ENCODE results near the gene DDOST. TPM values are rescaled to one million over a fixed set of nuclear protein-coding genes. Genes with fewer than 3 reads are reported as not detected.

Gene DDOST
- total and polyA plus RNA-seq, 2 experiments from 2014 or later, result 151 to 270 TPM

DNA sequence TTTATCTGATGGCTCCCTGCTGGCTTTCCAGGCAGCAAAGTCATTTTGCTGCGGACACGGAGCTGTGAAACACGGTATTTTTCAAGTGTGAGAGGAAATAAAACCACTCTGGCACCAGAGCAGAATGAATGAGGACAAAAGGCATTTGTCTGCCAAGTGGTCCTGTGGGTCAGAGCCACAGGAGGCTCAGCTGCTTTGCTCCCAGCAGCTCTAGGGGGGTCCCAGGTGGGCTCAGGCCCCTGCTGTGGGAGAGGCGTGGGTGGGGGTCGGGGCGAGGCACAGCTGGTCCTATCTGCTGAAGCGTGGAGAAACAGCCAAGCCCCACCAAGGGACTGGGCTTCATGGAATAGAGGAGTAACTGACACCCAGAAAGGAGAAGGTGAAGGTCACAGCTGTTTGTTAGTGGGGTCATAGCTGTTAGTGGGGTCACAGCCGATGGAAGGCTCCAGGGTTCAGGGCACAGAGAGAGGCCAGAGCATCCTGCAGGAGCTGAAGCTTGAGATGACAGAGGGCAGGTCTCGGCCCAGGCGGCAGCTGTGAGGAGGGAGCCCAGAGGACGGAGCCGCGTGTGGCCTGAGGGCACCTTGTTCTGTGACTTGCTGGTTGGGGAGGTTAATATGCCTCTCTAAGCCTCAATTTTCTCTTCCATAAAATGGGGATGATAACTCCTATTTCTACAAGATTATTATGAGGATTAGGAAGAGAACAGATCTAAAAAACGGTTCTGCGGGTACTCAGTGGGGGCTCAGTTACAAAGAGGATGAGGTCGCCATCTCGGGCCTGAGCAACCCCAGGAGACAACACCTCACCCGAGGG is 49.5 kb upstream of the DDOST start:
- H3K27me3 Mint-ChIP-seq (ENCODE audit: insufficient read depth, low read depth, poor library complexity), result peaks cover 11% of the 10 kb centered on the region
- no peaks in the 10 kb centered on the region for H3K9me2 ChIP-seq (ENCODE audit: insufficient read depth)
- no peak overlapping the region for H2AFZ ChIP-seq
- H3K4me3 Mint-ChIP-seq, result no peak overlapping the region
- H3K79me2 ChIP-seq (replicated peaks; ENCODE audit: insufficient read depth), result no peaks in the 10 kb centered on the region
- peaks cover 27% of the 10 kb centered on the region for H3K36me3 Mint-ChIP-seq (ENCODE audit: low read depth)
- no peaks in the 10 kb centered on the region for H3K27me3 ChIP-seq (ENCODE audit: insufficient read depth)
- no peak overlapping the region for H3K27ac ChIP-seq (ENCODE audit: low read depth)
- H3K4me1 Mint-ChIP-seq, result no peaks in the 10 kb centered on the region
- no peak for DNase-seq (ENCODE audit: low spot score)
- TF ChIP-seq JUNB (IDR thresholded peaks at IDR 0.05; ENCODE audit: unreplicated experiment) (no peak), EZH2 (IDR thresholded peaks at IDR 0.05; ENCODE audit: low read depth, unreplicated experiment) (no peak), POLR2AphosphoS5 (IDR thresholded peaks at IDR 0.05; ENCODE audit: low read depth) (no peak), ZNF114 (CRISPR knock-in tag; IDR thresholded peaks at IDR 0.05) (no peak), ZNF331 (CRISPR knock-in tag; IDR thresholded peaks at IDR 0.05; ENCODE audit: low read depth) (no peak), NANOG (IDR thresholded peaks at IDR 0.05; ENCODE audit: borderline replicate concordance) (no peak), EZH2phosphoT487 (IDR thresholded peaks at IDR 0.05; ENCODE audit: unreplicated experiment) (no peak), CREB1 (CRISPR knock-in tag; IDR thresholded peaks at IDR 0.05; ENCODE audit: low read depth) (no peak), STAT1 (IDR thresholded peaks at IDR 0.05; ENCODE audit: unreplicated experiment) (no peak)
- TF ChIP-seq, protein P1, sequence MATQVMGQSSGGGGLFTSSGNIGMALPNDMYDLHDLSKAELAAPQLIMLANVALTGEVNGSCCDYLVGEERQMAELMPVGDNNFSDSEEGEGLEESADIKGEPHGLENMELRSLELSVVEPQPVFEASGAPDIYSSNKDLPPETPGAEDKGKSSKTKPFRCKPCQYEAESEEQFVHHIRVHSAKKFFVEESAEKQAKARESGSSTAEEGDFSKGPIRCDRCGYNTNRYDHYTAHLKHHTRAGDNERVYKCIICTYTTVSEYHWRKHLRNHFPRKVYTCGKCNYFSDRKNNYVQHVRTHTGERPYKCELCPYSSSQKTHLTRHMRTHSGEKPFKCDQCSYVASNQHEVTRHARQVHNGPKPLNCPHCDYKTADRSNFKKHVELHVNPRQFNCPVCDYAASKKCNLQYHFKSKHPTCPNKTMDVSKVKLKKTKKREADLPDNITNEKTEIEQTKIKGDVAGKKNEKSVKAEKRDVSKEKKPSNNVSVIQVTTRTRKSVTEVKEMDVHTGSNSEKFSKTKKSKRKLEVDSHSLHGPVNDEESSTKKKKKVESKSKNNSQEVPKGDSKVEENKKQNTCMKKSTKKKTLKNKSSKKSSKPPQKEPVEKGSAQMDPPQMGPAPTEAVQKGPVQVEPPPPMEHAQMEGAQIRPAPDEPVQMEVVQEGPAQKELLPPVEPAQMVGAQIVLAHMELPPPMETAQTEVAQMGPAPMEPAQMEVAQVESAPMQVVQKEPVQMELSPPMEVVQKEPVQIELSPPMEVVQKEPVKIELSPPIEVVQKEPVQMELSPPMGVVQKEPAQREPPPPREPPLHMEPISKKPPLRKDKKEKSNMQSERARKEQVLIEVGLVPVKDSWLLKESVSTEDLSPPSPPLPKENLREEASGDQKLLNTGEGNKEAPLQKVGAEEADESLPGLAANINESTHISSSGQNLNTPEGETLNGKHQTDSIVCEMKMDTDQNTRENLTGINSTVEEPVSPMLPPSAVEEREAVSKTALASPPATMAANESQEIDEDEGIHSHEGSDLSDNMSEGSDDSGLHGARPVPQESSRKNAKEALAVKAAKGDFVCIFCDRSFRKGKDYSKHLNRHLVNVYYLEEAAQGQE (IDR thresholded peaks at IDR 0.05; ENCODE audit: unreplicated experiment), result no peak
- TF ChIP-seq, protein P2, sequence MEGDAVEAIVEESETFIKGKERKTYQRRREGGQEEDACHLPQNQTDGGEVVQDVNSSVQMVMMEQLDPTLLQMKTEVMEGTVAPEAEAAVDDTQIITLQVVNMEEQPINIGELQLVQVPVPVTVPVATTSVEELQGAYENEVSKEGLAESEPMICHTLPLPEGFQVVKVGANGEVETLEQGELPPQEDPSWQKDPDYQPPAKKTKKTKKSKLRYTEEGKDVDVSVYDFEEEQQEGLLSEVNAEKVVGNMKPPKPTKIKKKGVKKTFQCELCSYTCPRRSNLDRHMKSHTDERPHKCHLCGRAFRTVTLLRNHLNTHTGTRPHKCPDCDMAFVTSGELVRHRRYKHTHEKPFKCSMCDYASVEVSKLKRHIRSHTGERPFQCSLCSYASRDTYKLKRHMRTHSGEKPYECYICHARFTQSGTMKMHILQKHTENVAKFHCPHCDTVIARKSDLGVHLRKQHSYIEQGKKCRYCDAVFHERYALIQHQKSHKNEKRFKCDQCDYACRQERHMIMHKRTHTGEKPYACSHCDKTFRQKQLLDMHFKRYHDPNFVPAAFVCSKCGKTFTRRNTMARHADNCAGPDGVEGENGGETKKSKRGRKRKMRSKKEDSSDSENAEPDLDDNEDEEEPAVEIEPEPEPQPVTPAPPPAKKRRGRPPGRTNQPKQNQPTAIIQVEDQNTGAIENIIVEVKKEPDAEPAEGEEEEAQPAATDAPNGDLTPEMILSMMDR (conservative IDR thresholded peaks at IDR 0.05; ENCODE audit: low read depth in 2 of 2), result no peak
- TF ChIP-seq, protein P3, sequence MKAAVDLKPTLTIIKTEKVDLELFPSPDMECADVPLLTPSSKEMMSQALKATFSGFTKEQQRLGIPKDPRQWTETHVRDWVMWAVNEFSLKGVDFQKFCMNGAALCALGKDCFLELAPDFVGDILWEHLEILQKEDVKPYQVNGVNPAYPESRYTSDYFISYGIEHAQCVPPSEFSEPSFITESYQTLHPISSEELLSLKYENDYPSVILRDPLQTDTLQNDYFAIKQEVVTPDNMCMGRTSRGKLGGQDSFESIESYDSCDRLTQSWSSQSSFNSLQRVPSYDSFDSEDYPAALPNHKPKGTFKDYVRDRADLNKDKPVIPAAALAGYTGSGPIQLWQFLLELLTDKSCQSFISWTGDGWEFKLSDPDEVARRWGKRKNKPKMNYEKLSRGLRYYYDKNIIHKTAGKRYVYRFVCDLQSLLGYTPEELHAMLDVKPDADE (IDR thresholded peaks at IDR 0.05), result no peak
- TF ChIP-seq, protein P4, sequence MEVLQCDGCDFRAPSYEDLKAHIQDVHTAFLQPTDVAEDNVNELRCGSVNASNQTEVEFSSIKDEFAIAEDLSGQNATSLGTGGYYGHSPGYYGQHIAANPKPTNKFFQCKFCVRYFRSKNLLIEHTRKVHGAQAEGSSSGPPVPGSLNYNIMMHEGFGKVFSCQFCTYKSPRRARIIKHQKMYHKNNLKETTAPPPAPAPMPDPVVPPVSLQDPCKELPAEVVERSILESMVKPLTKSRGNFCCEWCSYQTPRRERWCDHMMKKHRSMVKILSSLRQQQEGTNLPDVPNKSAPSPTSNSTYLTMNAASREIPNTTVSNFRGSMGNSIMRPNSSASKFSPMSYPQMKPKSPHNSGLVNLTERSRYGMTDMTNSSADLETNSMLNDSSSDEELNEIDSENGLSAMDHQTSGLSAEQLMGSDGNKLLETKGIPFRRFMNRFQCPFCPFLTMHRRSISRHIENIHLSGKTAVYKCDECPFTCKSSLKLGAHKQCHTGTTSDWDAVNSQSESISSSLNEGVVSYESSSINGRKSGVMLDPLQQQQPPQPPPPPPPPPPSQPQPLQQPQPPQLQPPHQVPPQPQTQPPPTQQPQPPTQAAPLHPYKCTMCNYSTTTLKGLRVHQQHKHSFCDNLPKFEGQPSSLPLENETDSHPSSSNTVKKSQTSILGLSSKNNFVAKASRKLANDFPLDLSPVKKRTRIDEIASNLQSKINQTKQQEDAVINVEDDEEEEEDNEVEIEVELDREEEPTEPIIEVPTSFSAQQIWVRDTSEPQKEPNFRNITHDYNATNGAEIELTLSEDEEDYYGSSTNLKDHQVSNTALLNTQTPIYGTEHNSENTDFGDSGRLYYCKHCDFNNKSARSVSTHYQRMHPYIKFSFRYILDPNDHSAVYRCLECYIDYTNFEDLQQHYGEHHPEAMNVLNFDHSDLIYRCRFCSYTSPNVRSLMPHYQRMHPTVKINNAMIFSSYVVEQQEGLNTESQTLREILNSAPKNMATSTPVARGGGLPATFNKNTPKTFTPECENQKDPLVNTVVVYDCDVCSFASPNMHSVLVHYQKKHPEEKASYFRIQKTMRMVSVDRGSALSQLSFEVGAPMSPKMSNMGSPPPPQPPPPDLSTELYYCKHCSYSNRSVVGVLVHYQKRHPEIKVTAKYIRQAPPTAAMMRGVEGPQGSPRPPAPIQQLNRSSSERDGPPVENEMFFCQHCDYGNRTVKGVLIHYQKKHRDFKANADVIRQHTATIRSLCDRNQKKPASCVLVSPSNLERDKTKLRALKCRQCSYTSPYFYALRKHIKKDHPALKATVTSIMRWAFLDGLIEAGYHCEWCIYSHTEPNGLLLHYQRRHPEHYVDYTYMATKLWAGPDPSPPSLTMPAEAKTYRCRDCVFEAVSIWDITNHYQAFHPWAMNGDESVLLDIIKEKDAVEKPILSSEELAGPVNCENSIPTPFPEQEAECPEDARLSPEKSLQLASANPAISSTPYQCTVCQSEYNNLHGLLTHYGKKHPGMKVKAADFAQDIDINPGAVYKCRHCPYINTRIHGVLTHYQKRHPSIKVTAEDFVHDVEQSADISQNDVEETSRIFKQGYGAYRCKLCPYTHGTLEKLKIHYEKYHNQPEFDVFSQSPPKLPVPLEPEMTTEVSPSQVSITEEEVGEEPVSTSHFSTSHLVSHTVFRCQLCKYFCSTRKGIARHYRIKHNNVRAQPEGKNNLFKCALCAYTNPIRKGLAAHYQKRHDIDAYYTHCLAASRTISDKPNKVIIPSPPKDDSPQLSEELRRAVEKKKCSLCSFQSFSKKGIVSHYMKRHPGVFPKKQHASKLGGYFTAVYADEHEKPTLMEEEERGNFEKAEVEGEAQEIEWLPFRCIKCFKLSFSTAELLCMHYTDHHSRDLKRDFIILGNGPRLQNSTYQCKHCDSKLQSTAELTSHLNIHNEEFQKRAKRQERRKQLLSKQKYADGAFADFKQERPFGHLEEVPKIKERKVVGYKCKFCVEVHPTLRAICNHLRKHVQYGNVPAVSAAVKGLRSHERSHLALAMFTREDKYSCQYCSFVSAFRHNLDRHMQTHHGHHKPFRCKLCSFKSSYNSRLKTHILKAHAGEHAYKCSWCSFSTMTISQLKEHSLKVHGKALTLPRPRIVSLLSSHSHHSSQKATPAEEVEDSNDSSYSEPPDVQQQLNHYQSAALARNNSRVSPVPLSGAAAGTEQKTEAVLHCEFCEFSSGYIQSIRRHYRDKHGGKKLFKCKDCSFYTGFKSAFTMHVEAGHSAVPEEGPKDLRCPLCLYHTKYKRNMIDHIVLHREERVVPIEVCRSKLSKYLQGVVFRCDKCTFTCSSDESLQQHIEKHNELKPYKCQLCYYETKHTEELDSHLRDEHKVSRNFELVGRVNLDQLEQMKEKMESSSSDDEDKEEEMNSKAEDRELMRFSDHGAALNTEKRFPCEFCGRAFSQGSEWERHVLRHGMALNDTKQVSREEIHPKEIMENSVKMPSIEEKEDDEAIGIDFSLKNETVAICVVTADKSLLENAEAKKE (CRISPR knock-in tag; IDR thresholded peaks at IDR 0.05), result no peak
- H3K4me1 ChIP-seq (ENCODE audit: insufficient read depth), result no peaks in the 10 kb centered on the region
- 0 out of 2 replicates have a peak, but pooled peaks cover 4% of the 10 kb centered on the region for H3F3A ChIP-seq (replicated peaks; ENCODE audit: low read depth)
- H3K27ac Mint-ChIP-seq, result no peak overlapping the region
- H3K4me2 ChIP-seq, result no peak overlapping the region
- H3K36me3 ChIP-seq (ENCODE audit: insufficient read depth), result no peaks in the 10 kb centered on the region; the same call in 1 of the 2 replicates
- H4K20me1 ChIP-seq (replicated peaks; ENCODE audit: insufficient read depth), result peaks cover 4% of the 10 kb centered on the region; the same call in 1 of the 2 replicates
- no peaks in the 10 kb centered on the region for H3K9me3 Mint-ChIP-seq
- no peak for ATAC-seq
- H3K4me3 ChIP-seq, result no peak overlapping the region

Data from GM23338 (cell line).